GM12875 (cell line): Measurements from ENCODE around the gene KLHL25.

Experiments
- H3K4me3 ChIP-seq: one replicate; pipeline ENCODE4 v1.5.1; 2011; ENCODE audit warnings: low read depth, low read length, control low read depth
- CTCF ChIP-seq: IDR thresholded peaks from 2 replicates; pipeline ENCODE4 v1.5.1; 2011; ENCODE audit warnings: low read depth, mild to moderate bottlenecking, control low read depth, inconsistent platforms, low read length, moderate library complexity, borderline replicate concordance; ENCODE audit not compliant: insufficient read depth

KLHL25 gene

GRCh38 chr15:85763673-85764633, 30.8 kb downstream of the KLHL25 start:
- no peak for TF ChIP-seq CTCF
- no peak overlapping the region for H3K4me3 ChIP-seq

- H3K4me3 ChIP-seq = no peak overlapping the region
- TF ChIP-seq CTCF = no peak
These were observed 31.6 kb downstream of the KLHL25 start for GRCh38 chr15:85763157-85763556.

- no peak overlapping the region for H3K4me3 ChIP-seq
- no peak for TF ChIP-seq CTCF
These were observed 32.0 kb downstream of the KLHL25 start for GRCh38 chr15:85762756-85763127.

- TF ChIP-seq CTCF = no peak
These were observed 32.5 kb downstream of the KLHL25 start for GRCh38 chr15:85762039-85762755.

GRCh38 chr15:85761635-85762034, 33.1 kb downstream of the KLHL25 start:
- no peak for TF ChIP-seq CTCF
- no peak overlapping the region for H3K4me3 ChIP-seq

More at GRCh38 chr15:85762039-85762755, 32.5 kb downstream of the KLHL25 start:
- H3K4me3 ChIP-seq = no peak overlapping the region

GRCh38 chr15:85760531-85761371, 34.0 kb downstream of the KLHL25 start:
- TF ChIP-seq CTCF = peak; percentile 22; the same call in 1 of the 2 replicates
- H3K4me3 ChIP-seq = no peak overlapping the region
